Endothelial cell of umbilical vein (primary cell): ENCODE data around the gene ASS1. TPM values are rescaled to one million over a fixed set of nuclear protein-coding genes. Genes with fewer than 3 reads are reported as not detected.

Source experiments
- BruUV-seq: library from RNA; stranded (reverse); fragments of 400-500 nt; replicated peaks from 2 replicates; lab custom pipeline; 2021; lab: Mats Ljungman, UMichigan
- CTCF ChIA-PET: fragments of 300-600, 350-600 bp; sonication (Branson Sonifier 250); formaldehyde crosslinking; loops from one replicate; lab custom pipeline; 2021; ENCODE audit warnings: antibody characterized with exemption, inconsistent platforms; lab: Charles Lee
- POLR2A ChIA-PET: fragments of 300-600, 350-600 bp; sonication (Branson Sonifier 250); formaldehyde crosslinking; loops from one replicate; lab custom pipeline; 2021; ENCODE audit warnings: antibody characterized with exemption, inconsistent platforms; lab: Charles Lee
- DNase-seq: peaks from one replicate; pipeline ENCODE4 v3.0.0-alpha.2; 2011; ENCODE audit warnings: low read depth, low spot score
- FAIRE-seq: peaks from 2 replicates; lab custom pipeline; 2011; peaks lifted over from hg19 to GRCh38; lab: Jason Lieb, UNC
- H2AFZ ChIP-seq: 2 replicates; pipeline ENCODE4 v1.6.0; 2012; ENCODE audit warnings: low read depth, low read length, control low read depth, inconsistent platforms
- H3K27ac ChIP-seq: 2 replicates; pipeline ENCODE4 v1.5.1; 2011; ENCODE audit warnings: low read depth, mild to moderate bottlenecking, control low read depth, low read length, moderate library complexity; ENCODE audit not compliant: insufficient read depth
- H3K27me3 ChIP-seq, 2 experiments: 2 replicates each; pipeline versions ENCODE4 v1.6.0 to v1.6.1; 2011; ENCODE audit warnings: low read length in 2 of 2, mixed read lengths in 1 of 2; ENCODE audit not compliant: control insufficient read depth in 2 of 2, insufficient read depth in 2 of 2
- H3K36me3 ChIP-seq, 2 experiments: 2 replicates in 1 of 2; 3 replicates in 1 of 2; pipeline ENCODE4 v1.5.1; 2011; ENCODE audit warnings: low read length in 2 of 2, mild to moderate bottlenecking in 1 of 2, moderate library complexity in 1 of 2; ENCODE audit not compliant: control insufficient read depth in 2 of 2, insufficient read depth in 2 of 2; ENCODE audit errors: extremely low read depth in 1 of 2
- H3K4me1 ChIP-seq: 3 replicates; pipeline ENCODE4 v1.5.1; 2011; ENCODE audit warnings: mild to moderate bottlenecking, low read length; ENCODE audit not compliant: control insufficient read depth, insufficient read depth; ENCODE audit errors: extremely low read depth
- H3K4me2 ChIP-seq: 2 replicates; pipeline ENCODE4 v1.6.1; 2011; ENCODE audit warnings: low read length, control low read depth, mixed read lengths; ENCODE audit not compliant: insufficient read depth
- H3K4me3 ChIP-seq, 3 experiments: fragments of 200-600 bp in 1 of 3; sonication (generic), shearing (Covaris generic) in 1 of 3; replicated peaks in 1 of 3; 2 replicates each; pipeline ENCODE4 v1.5.1; 2011 to 2016; ENCODE audit warnings: control low read depth in 3 of 3, low read length in 3 of 3, mild to moderate bottlenecking in 2 of 3, inconsistent platforms in 1 of 3, low read depth in 1 of 3, moderate library complexity in 1 of 3; ENCODE audit not compliant: insufficient read depth in 1 of 3
- H3K79me2 ChIP-seq: 2 replicates; pipeline ENCODE4 v1.6.0; 2012; ENCODE audit warnings: low read length, inconsistent platforms; ENCODE audit not compliant: control insufficient read depth, insufficient read depth
- H3K9ac ChIP-seq: replicated peaks from 2 replicates; pipeline ENCODE3; 2011; ENCODE audit warnings: low read length, control low read depth; ENCODE audit not compliant: insufficient read depth; ENCODE audit errors: extremely low read depth
- H3K9me1 ChIP-seq: replicated peaks from 3 replicates; pipeline ENCODE4 v1.6.0; 2011; ENCODE audit warnings: mild to moderate bottlenecking, low read length; ENCODE audit not compliant: control insufficient read depth, insufficient read depth; ENCODE audit errors: extremely low read depth
- H3K9me3 ChIP-seq: replicated peaks from 2 replicates; pipeline ENCODE4 v1.5.1; 2012; ENCODE audit warnings: low read length, inconsistent platforms; ENCODE audit not compliant: control insufficient read depth, insufficient read depth
- H4K20me1 ChIP-seq: replicated peaks from 2 replicates; pipeline ENCODE3; 2011; ENCODE audit warnings: mild to moderate bottlenecking, low read length; ENCODE audit not compliant: control insufficient read depth, insufficient read depth; ENCODE audit errors: extremely low read depth
- GATA2 ChIP-seq: IDR thresholded peaks from 2 replicates; pipeline ENCODE4 v1.7.0; 2011; ENCODE audit warnings: low read depth, mild to moderate bottlenecking, moderate library complexity, mixed read lengths, low read length; ENCODE audit not compliant: insufficient read length, insufficient read depth
- MYC ChIP-seq: IDR thresholded peaks from one replicate; pipeline ENCODE4 v1.6.1; 2011; ENCODE audit warnings: mild to moderate bottlenecking, low read depth, low read length
- POLR2A ChIP-seq: IDR thresholded peaks from 2 replicates; pipeline ENCODE4 v1.6.1; 2012; ENCODE audit warnings: low read depth, mild to moderate bottlenecking, control low read depth, low read length
- POLR2AphosphoS5 ChIP-seq: IDR thresholded peaks from 2 replicates; pipeline ENCODE4 v1.6.1; 2012; ENCODE audit warnings: low read depth, mild to moderate bottlenecking, control low read depth, low read length, moderate library complexity; ENCODE audit not compliant: insufficient read depth
- dilution Hi-C: fragments of 300-500 bp; cut with MboI; formaldehyde crosslinking; loops from one replicate; pipeline ENCODE4 v1.15.0; 2019; ENCODE audit warnings: low sequenced_read_pairs; ENCODE audit not compliant: extremely low pct_ligation_motif_present
- intact Hi-C: fragments of 100-400 bp; cut with micrococcal nuclease; formaldehyde crosslinking; loops from one replicate; pipeline ENCODE4 v1.10.0; 2022
- polyA plus RNA-seq, 4 experiments: library from polyadenylated mRNA; depleted of rRNA in 3 of 4; stranded (reverse) in 3 of 4; unstranded in 1 of 4; fragments of >200 nt; gene quantifications; 2 replicates each; pipeline versions ENCODE4 v1.2.1 to v1.2.3, GENCODE V29; 2011 to 2012; ENCODE audit warnings: missing spikeins in 1 of 4
- total RNA-seq: library from RNA; stranded (reverse); gene quantifications from 2 replicates; pipeline ENCODE4 v1.2.3, GENCODE V29; 2021
- TF ChIP-seq, protein P1 (sequence below): IDR thresholded peaks from 2 replicates; pipeline ENCODE4 v1.6.1; 2011; ENCODE audit not compliant: insufficient read depth, insufficient read length
- TF ChIP-seq, protein P2 (sequence below), 2 donors: IDR thresholded peaks; 1 replicate in 1 of 2; 2 replicates in 1 of 2; pipeline ENCODE4 v1.5.1; 2011; ENCODE audit warnings: low read length in 2 of 2, mild to moderate bottlenecking in 2 of 2, moderate library complexity in 2 of 2, control low read depth in 1 of 2, inconsistent platforms in 1 of 2, low read depth in 1 of 2; ENCODE audit not compliant: insufficient read depth in 1 of 2; ENCODE audit errors: extremely low read depth in 1 of 2

Gene ASS1
- total and polyA plus RNA-seq, 2 donors (not counting 3 experiments of a cell fraction or from before 2014, with no cell fraction given) = 3.6 to 12.4 TPM

DNA sequence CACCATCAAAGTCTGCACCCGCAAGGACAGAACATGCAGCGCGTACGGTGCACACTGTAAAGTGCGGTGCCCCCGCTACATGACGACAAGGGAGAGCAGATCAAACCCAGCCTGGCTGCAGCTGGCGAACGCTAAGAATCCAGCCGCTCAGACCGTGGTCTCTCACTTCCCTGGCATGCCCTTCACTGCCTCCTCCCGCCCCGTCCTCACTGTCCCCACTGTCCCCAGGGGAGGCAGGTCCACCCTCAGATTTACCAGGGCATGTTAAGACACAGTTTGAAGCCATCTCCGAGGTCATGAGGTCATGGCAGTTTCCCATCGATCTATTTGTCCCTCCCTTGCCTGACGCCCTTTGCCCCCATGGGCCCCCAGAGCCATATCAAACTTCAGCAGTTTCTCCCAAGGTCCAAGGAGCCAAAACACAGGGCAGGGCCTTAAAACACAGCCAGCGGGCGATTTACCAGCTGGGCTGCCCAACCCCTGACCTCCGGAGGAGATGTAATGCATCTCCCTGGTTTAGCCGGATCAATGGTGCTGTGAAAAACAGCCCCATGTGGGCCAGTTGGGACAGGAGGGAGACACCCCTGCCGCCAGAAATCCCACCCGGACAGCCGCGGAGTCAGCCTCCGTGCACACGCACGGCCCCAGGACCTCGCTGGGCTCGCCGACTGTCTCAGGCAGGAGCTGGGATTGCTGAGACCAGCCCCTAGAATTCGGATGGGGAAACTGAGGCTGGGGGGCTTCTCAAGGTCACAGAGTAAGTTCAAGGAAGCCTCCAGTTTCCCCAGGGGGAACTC is 82.3 kb downstream of the ASS1 start:
- H3K9me3 ChIP-seq = no peaks in the 10 kb centered on the region
- no TSS peak for BruUV-seq
- no peak for FAIRE-seq
- peaks cover 0 to 4% of the 10 kb centered on the region in 2 experiments for H3K27me3 ChIP-seq
- no peaks in the 10 kb centered on the region for H4K20me1 ChIP-seq
- no peak overlapping the region for H3K4me3 ChIP-seq
- no peaks in the 10 kb centered on the region for H3K79me2 ChIP-seq
- H3K4me1 ChIP-seq = no peaks in the 10 kb centered on the region
- H3K9me1 ChIP-seq = no peaks in the 10 kb centered on the region
- no peak for DNase-seq
- POLR2A ChIA-PET = no interaction called here
- TF ChIP-seq, protein P1, sequence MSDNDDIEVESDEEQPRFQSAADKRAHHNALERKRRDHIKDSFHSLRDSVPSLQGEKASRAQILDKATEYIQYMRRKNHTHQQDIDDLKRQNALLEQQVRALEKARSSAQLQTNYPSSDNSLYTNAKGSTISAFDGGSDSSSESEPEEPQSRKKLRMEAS = no peak
- TF ChIP-seq, protein P2, sequence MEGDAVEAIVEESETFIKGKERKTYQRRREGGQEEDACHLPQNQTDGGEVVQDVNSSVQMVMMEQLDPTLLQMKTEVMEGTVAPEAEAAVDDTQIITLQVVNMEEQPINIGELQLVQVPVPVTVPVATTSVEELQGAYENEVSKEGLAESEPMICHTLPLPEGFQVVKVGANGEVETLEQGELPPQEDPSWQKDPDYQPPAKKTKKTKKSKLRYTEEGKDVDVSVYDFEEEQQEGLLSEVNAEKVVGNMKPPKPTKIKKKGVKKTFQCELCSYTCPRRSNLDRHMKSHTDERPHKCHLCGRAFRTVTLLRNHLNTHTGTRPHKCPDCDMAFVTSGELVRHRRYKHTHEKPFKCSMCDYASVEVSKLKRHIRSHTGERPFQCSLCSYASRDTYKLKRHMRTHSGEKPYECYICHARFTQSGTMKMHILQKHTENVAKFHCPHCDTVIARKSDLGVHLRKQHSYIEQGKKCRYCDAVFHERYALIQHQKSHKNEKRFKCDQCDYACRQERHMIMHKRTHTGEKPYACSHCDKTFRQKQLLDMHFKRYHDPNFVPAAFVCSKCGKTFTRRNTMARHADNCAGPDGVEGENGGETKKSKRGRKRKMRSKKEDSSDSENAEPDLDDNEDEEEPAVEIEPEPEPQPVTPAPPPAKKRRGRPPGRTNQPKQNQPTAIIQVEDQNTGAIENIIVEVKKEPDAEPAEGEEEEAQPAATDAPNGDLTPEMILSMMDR (IDR thresholded peaks at IDR 0.05; ENCODE audit: extremely low read depth in 1 of 2, insufficient read depth in 1 of 2, low read depth in 1 of 2, low read length in 2 of 2) = no peak
- TF ChIP-seq GATA2 (no peak), POLR2A (no peak), MYC (no peak), POLR2AphosphoS5 (no peak)
- CTCF ChIA-PET = interaction anchor here (0.8 kb wide), 1 partner anchor 9 kb away, joined by 4 read pairs; no protein-coding TSS in a partner anchor
- H2AFZ ChIP-seq = no peak overlapping the region
- intact Hi-C loops (no loop called here), dilution Hi-C loops (no loop called here)
- no peak overlapping the region for H3K9ac ChIP-seq
- H3K27ac ChIP-seq = no peak overlapping the region
- H3K4me2 ChIP-seq = no peak overlapping the region
- H3K36me3 ChIP-seq = no peaks in the 10 kb centered on the region
